Memory B cell (primary cell): ENCODE results near the gene NRP1.

Source experiments
- ATAC-seq: fragments of 150-1000 bp; cut with Tn5 transposase; 2 replicates; pipeline ENCODE4 v1.10.0; 2021; ENCODE audit warnings: low read depth, mild to moderate bottlenecking, moderate library complexity
- DNase-seq, 2 donors: peaks; one replicate each; pipeline ENCODE4 v3.0.0; 2022; ENCODE audit warnings: low spot score in 2 of 2
- H3K27ac Mint-ChIP-seq: one replicate; pipeline ENCODE4 v1.8.0; 2022; ENCODE audit warnings: mild to moderate bottlenecking, moderate library complexity, mixed read lengths
- H3K27me3 Mint-ChIP-seq: one replicate; pipeline ENCODE4 v1.8.0; 2022; ENCODE audit warnings: mixed read lengths
- H3K36me3 Mint-ChIP-seq: one replicate; pipeline ENCODE4 v1.8.0; 2022; ENCODE audit warnings: mild to moderate bottlenecking, mixed read lengths
- H3K4me1 Mint-ChIP-seq: one replicate; pipeline ENCODE4 v1.8.0; 2022; ENCODE audit warnings: mixed read lengths
- H3K4me3 Mint-ChIP-seq: one replicate; pipeline ENCODE4 v1.8.0; 2022; ENCODE audit warnings: mild to moderate bottlenecking, moderate library complexity, mixed read lengths
- H3K9me3 Mint-ChIP-seq: one replicate; pipeline ENCODE4 v1.8.0; 2022; ENCODE audit warnings: mixed read lengths

Gene NRP1

GRCh38 chr10:33286157-33286934, 48.1 kb downstream of the NRP1 start:
- Mint-ChIP-seq H3K9me3 (no peaks in the 10 kb centered on the region), H3K4me1 (no peaks in the 10 kb centered on the region), H3K27me3 (peaks cover 8% of the 10 kb centered on the region), H3K27ac (no peak overlapping the region), H3K36me3 (no peaks in the 10 kb centered on the region), H3K4me3 (no peak overlapping the region)
- ATAC-seq, result no peak
- no peak for DNase-seq

GRCh38 chr10:33284945-33285344, 49.5 kb downstream of the NRP1 start:
- Mint-ChIP-seq H3K27me3 (peaks cover 8% of the 10 kb centered on the region), H3K4me1 (no peaks in the 10 kb centered on the region), H3K9me3 (no peaks in the 10 kb centered on the region), H3K4me3 (no peak overlapping the region), H3K36me3 (no peaks in the 10 kb centered on the region), H3K27ac (no peak overlapping the region)
- ATAC-seq (no peak), DNase-seq (no peak)

- Mint-ChIP-seq H3K9me3 (no peaks in the 10 kb centered on the region), H3K27me3 (peaks cover 3% of the 10 kb centered on the region), H3K4me1 (no peaks in the 10 kb centered on the region), H3K27ac (no peak overlapping the region), H3K4me3 (no peak overlapping the region), H3K36me3 (no peaks in the 10 kb centered on the region)
- no peak for ATAC-seq
- no peak for DNase-seq
Measured at GRCh38 chr10:33279811-33280602, 54.5 kb downstream of the NRP1 start.

- no peaks in the 10 kb centered on the region for H3K36me3 Mint-ChIP-seq
- H3K4me3 Mint-ChIP-seq, result no peak overlapping the region
- no peaks in the 10 kb centered on the region for H3K4me1 Mint-ChIP-seq
- ATAC-seq, result no peak
- peaks cover 2% of the 10 kb centered on the region for H3K27me3 Mint-ChIP-seq
- no peak overlapping the region for H3K27ac Mint-ChIP-seq
- DNase-seq, result no peak
- no peaks in the 10 kb centered on the region for H3K9me3 Mint-ChIP-seq
Measured at GRCh38 chr10:33279276-33279675, 55.2 kb downstream of the NRP1 start.

- ATAC-seq, result no peak
- H3K4me1 Mint-ChIP-seq, result no peaks in the 10 kb centered on the region
- H3K27me3 Mint-ChIP-seq, result peaks cover 2% of the 10 kb centered on the region
- H3K36me3 Mint-ChIP-seq, result no peaks in the 10 kb centered on the region
- no peak overlapping the region for H3K4me3 Mint-ChIP-seq
- DNase-seq, result no peak
- no peak overlapping the region for H3K27ac Mint-ChIP-seq
- H3K9me3 Mint-ChIP-seq, result no peaks in the 10 kb centered on the region
Measured at GRCh38 chr10:33278198-33278597, 56.3 kb downstream of the NRP1 start.

- peaks cover 4% of the 10 kb centered on the region for H3K27me3 Mint-ChIP-seq
- DNase-seq (no peak), ATAC-seq (no peak)
- H3K9me3 Mint-ChIP-seq, result no peaks in the 10 kb centered on the region
- no peak overlapping the region for H3K27ac Mint-ChIP-seq
- H3K4me3 Mint-ChIP-seq, result no peak overlapping the region
- no peaks in the 10 kb centered on the region for H3K4me1 Mint-ChIP-seq
- no peaks in the 10 kb centered on the region for H3K36me3 Mint-ChIP-seq
Measured at GRCh38 chr10:33277135-33277536, 57.3 kb downstream of the NRP1 start.

- Mint-ChIP-seq H3K4me3 (no peak overlapping the region), H3K27me3 (peaks cover 4% of the 10 kb centered on the region), H3K36me3 (no peaks in the 10 kb centered on the region), H3K27ac (no peak overlapping the region), H3K4me1 (no peaks in the 10 kb centered on the region), H3K9me3 (no peaks in the 10 kb centered on the region)
- DNase-seq (no peak), ATAC-seq (no peak)
Measured at GRCh38 chr10:33276282-33276923, 58.1 kb downstream of the NRP1 start.

GRCh38 chr10:33274096-33274785, 60.2 kb downstream of the NRP1 start:
- DNase-seq, result no peak
- Mint-ChIP-seq H3K4me1 (no peaks in the 10 kb centered on the region), H3K4me3 (no peak overlapping the region), H3K27me3 (peaks cover 4% of the 10 kb centered on the region), H3K27ac (no peak overlapping the region), H3K36me3 (no peaks in the 10 kb centered on the region), H3K9me3 (no peaks in the 10 kb centered on the region)
- ATAC-seq, result no peak

GRCh38 chr10:33273295-33274002, 61.0 kb downstream of the NRP1 start:
- Mint-ChIP-seq H3K4me3 (no peak overlapping the region), H3K36me3 (no peaks in the 10 kb centered on the region), H3K27ac (no peak overlapping the region), H3K27me3 (peaks cover 4% of the 10 kb centered on the region), H3K4me1 (no peaks in the 10 kb centered on the region), H3K9me3 (no peaks in the 10 kb centered on the region)
- DNase-seq, result no peak
- ATAC-seq, result no peak

- Mint-ChIP-seq H3K27me3 (peaks cover 4% of the 10 kb centered on the region), H3K4me1 (no peaks in the 10 kb centered on the region)
Measured at GRCh38 chr10:33272635-33273034, 61.8 kb downstream of the NRP1 start.

GRCh38 chr10:33271969-33272583, 62.4 kb downstream of the NRP1 start:
- Mint-ChIP-seq H3K27ac (no peak overlapping the region), H3K27me3 (peaks cover 4% of the 10 kb centered on the region), H3K4me3 (no peak overlapping the region), H3K4me1 (no peaks in the 10 kb centered on the region), H3K36me3 (peaks cover under 1% of the 10 kb centered on the region), H3K9me3 (no peaks in the 10 kb centered on the region)
- ATAC-seq (no peak), DNase-seq (no peak)

More at GRCh38 chr10:33272635-33273034, 61.8 kb downstream of the NRP1 start:
- no peak for ATAC-seq
- H3K36me3 Mint-ChIP-seq, result no peaks in the 10 kb centered on the region
- no peak for DNase-seq
- no peak overlapping the region for H3K27ac Mint-ChIP-seq
- no peak overlapping the region for H3K4me3 Mint-ChIP-seq
- H3K9me3 Mint-ChIP-seq, result no peaks in the 10 kb centered on the region

GRCh38 chr10:33270971-33271370, 63.5 kb downstream of the NRP1 start:
- no peaks in the 10 kb centered on the region for H3K4me1 Mint-ChIP-seq
- no peak overlapping the region for H3K27ac Mint-ChIP-seq
- H3K27me3 Mint-ChIP-seq, result peaks cover 6% of the 10 kb centered on the region
- peaks cover 1% of the 10 kb centered on the region for H3K9me3 Mint-ChIP-seq
- H3K36me3 Mint-ChIP-seq, result peaks cover 2% of the 10 kb centered on the region
- no peak overlapping the region for H3K4me3 Mint-ChIP-seq
- ATAC-seq (no peak), DNase-seq (no peak)

GRCh38 chr10:33267708-33268107, 66.8 kb downstream of the NRP1 start:
- H3K27ac Mint-ChIP-seq, result no peak overlapping the region
- DNase-seq, result no peak
- ATAC-seq, result no peak
- H3K36me3 Mint-ChIP-seq, result peaks cover 2% of the 10 kb centered on the region
- H3K27me3 Mint-ChIP-seq, result peaks cover 10% of the 10 kb centered on the region
- peaks cover 1% of the 10 kb centered on the region for H3K9me3 Mint-ChIP-seq
- no peaks in the 10 kb centered on the region for H3K4me1 Mint-ChIP-seq
- no peak overlapping the region for H3K4me3 Mint-ChIP-seq
